Measurements from ENCODE around the gene PHOX2A.
"Not testable (repeated sequence)": the region's sequence is repeated elsewhere in the genome, so short reads cannot be mapped to it uniquely, and the experiment has no call there.

Gene PHOX2A

DNA sequence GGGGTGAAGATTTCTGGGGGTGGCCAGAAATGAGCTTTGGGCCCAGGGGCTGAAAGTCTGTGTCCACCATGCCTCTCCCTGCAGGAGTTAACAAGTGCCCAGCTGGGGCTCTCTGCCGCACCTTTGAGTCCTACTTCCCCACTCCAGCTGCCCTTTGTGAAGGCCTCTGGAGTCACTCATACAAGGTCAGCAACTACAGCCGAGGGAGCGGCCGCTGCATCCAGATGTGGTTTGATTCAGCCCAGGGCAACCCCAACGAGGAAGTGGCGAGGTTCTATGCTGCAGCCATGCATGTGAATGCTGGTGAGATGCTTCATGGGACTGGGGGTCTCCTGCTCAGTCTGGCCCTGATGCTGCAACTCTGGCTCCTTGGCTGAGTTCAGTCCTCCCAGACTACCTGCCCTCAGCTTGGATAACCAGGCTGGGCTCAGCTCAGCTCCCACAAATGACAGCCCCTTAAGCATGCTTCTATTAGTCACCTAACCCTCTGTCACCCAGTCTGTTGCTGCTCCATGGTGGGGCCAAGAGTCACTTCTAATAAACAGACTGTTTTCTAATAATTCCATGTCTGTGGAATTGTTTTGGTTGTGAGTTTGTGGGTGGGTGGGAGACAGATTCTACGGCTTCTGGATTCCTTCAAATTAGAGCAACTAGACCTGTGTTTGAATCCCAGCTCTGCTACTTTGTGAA, 22.4 kb downstream of the PHOX2A start:
- no peak for DNase-seq

DNA sequence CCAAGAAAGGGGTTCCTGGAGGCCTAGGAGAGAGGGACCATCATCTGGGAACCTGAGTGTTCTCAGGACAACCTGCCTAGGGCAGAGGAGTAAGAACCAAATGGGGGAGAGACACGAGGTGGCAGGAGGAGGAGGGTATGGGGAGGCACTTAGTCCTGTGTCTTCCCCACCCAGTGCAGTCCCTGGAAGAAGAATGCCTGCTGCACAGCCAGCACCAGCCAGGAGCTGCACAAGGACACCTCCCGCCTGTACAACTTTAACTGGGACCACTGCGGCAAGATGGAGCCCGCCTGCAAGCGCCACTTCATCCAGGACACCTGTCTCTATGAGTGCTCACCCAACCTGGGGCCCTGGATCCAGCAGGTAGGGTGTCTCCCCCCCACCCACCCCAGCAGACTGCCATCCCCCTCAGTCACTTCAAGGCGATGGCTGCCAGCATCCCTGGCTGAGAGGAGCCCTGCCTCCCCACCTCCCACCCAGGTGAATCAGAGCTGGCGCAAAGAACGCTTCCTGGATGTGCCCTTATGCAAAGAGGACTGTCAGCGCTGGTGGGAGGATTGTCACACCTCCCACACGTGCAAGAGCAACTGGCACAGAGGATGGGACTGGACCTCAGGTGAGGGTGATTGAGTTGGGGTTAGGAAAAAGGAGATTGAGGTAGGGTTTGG, 23.1 kb downstream of the PHOX2A start:
- no peak for DNase-seq

DNA sequence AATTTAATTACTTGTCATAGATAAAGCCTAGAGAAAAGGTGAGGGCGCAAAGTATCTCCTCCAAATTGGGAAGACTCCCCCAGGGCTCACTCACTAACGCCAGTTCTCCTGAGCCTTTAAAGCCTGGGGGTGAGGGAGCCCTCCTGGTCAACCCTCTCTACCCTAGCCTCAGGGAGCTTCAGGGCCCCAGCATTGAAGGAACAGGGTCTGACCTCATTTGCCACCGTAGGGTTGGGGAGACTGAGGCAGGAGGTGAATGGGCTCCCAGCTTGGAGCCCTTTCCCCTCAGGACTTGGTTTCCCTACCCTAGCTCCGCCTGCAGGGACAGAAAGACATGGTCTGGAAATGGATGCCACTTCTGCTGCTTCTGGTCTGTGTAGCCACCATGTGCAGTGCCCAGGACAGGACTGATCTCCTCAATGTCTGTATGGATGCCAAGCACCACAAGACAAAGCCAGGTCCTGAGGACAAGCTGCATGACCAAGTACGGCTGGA, 25.7 kb downstream of the PHOX2A start:
- DNase-seq = no peak

DNA sequence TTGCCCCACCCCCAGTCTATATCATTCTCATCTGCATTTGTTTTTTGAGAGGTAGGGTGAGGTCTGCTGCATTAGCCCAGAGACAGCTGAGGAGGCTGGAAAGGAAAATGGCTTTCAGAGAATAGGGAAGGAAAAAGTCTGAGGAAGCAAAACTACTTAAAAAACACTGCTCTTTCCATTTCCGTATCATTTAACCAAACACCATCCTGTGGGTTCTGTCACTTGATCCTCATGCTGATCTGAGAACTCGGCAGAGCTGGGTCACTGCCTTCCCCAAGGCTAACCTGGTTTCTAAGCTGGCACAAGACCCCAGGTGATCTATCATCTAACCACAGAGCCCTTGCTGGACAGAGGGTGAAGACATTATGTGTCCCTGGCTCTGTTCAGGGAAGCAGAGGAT, 26.1 kb downstream of the PHOX2A start:
- no peak for DNase-seq

DNA sequence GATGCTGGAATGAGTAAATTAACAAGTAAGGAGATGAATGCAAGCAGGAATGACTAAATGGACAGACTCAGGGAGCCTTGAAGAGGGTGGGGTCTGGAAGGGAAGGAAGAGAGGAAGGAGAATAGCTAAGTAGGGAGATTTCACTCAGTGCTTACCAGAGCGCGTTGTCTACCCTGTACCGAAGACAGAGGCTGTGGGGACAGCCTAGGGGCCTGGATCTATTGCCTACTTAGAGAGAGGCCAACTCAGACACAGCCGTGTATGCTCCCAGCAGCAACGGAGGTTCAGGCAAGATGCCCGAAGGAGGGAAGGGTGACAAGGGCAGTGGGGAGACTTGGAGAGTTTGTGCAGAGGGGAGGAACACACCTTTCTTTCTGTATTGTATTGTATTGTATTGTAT, 27.3 kb downstream of the PHOX2A start, which contains the start of gene FOLR2:
Gene FOLR2 (plus strand): TSS at position 157 of the 400 bp plus-strand sequence. CDS start 1,791 bp downstream, outside the sequence.
- no peak for DNase-seq

DNA sequence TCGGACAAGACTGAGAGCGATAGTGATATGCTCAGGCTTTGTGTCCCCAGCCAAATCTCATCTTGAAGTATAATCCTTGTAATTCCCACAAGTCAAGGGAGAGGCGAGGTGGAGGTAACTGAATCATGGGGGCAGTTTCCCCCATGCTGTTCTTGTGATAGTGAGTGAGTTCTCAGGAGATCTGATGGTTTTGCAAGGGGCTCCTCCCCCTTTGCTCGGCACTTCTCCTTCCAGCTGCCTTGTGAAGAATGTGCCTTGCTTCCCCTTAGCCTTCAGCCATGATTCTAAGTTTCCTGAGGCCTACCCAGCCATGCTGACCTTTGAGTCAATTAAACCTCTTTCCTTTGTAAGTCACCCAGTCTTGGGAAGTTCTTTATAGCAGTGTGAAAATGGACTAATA, 34.9 kb downstream of the PHOX2A start:
- no peak for DNase-seq

DNA sequence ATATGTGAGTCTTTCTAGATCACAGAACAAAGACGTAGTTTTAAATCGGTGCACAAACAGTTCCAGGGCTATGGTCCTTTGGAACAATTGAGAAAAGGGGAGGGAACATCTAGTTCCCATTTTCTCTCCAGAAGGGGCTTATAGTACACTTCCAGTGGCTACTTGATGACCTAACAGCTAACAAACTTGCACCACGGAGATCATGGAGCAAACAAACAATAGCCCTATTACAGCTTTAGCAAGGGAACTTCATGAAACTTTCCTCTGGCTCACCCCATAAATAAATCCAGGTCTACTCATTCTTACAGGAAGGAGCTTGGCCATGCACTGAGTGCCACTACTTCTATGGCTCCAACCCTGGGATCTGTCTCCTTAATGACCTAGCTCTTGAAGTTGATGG, 35.7 kb downstream of the PHOX2A start:
- no peak for DNase-seq

DNA sequence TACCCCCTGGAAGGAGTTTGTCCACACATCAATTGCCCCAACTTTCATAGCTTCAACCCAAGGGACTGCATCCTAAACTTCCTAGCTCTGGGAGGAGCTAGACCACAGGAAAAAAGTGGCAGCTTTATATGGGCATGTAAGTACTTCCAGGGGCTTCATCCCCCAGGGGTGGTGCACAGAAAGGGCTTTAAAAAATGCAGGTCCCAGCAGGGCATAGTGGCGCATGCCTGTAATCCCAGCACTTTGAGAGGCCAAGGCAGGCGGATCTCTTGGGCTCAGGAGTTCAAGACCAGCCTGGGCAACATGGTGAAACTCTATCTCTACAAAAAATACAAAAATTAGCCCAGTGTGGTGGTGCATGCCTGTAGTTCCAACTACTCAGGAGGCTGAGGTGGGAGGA, 37.2 kb downstream of the PHOX2A start:
- not testable (repeated sequence) for DNase-seq

DNA sequence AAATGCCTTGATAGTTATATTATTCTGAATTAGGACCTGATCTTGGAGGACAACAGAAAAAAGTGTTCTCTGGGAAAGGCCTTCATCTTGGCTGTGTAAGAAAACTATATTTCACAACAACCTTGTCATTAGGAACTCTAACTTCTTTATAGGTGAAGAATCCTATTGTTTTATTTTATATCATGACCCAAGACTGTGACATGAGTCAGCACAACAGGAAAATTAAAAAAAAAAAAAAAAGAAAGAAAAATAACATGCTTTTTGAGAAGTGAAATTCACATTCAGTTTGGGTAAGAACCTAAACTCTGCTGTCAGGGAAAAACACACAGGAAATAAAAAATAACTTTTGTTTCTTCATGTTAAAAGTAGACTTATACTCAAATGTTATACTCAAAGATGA, 39.1 kb downstream of the PHOX2A start:
- no peak for DNase-seq

DNA sequence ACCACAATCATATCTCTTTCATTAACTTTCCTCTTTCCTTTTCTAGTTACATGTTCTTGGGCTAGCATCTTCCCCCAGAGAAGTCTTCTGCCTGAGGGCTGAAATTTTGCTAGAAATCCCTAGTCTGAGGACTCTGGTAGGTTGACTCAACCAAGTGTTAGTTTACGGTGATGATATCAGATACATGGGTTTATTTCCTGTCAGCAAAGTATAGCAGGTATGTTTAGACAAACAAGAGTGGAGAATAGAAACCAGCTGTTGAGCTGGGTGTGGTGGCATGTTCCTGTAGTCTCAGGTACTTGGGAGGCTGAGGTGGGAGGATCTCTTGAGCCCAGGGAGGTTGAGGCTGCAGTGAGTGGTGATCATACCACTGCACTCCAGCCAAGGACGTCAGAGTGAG, 40.8 kb downstream of the PHOX2A start:
- DNase-seq = no peak

DNA sequence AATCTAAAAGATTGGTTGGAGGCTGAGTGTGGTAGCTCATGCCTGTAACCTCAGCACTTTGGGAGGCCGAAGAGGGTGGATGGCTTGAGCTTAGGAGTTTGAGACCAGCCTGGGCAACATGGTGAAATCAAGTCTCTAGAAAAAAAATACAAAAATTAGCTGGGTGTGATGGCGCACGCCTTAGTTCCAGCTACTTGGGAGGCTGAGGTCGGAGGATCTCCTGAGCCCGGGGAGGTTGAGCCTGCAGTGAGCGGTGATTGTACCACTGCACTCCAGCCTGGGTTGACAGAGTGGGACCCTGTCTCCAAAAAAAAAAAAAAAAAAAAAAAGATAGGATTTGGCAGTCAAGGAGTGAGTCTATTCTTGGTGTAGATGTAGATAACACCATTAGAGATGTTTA, 41.4 kb downstream of the PHOX2A start:
- no peak for DNase-seq

DNA sequence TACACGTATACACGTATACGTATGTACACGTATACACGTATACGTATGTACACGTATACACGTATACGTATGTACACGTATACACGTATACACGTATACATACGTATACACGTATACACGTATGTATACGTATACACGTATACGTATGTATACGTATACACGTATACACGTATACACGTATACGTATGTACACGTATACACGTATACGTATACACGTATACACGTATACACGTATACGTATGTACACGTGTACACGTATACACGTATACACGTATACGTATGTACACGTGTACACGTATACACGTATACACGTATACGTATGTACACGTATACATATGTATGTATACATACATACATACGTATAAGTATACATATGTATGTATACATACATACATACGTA, 42.5 kb downstream of the PHOX2A start:
- not testable (repeated sequence) for DNase-seq

DNA sequence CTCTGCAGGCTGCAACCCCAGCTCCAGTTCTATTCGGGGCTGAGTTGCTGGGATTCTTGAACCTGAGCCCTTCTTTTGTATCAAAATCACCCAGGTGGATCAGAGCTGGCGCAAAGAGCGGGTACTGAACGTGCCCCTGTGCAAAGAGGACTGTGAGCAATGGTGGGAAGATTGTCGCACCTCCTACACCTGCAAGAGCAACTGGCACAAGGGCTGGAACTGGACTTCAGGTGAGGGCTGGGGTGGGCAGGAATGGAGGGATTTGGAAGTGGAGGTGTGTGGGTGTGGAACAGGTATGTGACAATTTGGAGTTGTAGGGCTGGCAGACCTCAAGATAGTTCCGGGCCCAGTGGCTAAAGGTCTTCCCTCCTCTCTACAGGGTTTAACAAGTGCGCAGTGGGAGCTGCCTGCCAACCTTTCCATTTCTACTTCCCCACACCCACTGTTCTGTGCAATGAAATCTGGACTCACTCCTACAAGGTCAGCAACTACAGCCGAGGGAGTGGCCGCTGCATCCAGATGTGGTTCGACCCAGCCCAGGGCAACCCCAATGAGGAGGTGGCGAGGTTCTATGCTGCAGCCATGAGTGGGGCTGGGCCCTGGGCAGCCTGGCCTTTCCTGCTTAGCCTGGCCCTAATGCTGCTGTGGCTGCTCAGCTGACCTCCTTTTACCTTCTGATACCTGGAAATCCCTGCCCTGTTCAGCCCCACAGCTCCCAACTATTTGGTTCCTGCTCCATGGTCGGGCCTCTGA, 48.3 kb downstream of the PHOX2A start:
- DNase-seq = no peak

DNA sequence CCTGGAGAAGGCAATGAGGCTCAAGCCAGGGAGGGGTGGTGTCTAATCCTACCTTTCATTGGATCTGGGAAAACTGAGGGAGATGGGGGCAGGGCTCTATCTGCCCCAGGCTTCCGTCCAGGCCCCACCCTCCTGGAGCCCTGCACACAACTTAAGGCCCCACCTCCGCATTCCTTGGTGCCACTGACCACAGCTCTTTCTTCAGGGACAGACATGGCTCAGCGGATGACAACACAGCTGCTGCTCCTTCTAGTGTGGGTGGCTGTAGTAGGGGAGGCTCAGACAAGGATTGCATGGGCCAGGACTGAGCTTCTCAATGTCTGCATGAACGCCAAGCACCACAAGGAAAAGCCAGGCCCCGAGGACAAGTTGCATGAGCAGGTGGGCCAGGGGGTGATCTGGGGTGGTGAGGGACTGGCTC, 52.0 kb downstream of the PHOX2A start, which contains the start of gene FOLR1:
Gene FOLR1 (plus strand): TSS at position 180 of the 421 bp plus-strand sequence. CDS start 34 bp downstream, at position 214.
- no peak for DNase-seq

DNA sequence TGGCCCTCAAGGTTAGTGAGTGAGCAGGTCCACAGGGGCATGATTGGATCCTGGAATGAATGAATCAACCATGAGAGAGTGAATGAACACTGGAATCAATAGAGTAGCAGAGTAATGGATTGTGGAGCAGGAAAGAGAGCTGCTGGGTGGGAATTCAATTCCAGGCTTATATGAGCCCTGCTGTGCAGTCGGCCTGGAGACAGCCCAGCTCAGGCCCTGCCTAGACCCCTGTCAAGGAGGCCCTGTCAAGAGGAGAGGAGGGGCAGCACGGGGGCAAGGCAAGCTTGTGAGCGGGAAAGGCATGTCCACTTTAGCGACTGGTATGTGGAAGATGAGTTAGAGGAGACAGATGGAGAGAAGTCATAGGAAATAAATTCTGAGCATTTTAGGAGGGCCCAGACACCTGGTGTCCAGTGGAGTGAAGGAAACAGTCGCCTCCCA, 53.3 kb downstream of the PHOX2A start:
- no peak for DNase-seq

DNA sequence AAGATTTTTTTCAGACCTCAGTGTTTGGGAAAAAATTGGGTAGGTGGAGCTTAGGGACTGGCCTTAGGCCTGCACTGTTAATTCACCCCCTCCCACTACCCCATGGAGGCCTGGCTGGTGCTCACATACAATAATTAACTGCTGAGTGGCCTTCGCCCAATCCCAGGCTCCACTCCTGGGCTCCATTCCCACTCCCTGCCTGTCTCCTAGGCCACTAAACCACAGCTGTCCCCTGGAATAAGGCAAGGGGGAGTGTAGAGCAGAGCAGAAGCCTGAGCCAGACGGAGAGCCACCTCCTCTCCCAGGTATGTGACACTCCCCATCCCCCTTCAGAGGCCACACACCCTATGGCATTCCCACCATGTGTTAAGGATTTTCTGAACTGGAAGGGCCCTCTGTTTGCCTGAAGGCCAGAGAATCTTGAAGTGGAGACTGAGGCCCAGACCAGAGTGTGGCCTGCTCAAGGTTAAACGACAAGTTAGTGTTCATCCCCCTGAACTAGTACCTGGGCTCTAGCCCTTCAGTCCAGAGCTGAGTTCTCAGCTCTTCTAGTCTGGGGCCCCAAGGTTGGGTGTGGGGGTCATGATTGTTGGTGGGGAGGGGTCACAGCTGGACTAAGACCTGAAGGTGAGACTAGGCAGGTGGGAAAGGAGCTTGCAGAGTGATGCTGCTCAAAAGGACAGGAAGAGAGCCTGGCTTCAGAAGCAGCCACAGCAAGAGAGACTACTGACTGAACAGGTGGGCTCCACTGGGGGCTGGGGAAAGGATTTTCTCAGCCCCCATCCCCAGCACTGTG, 54.3 kb downstream of the PHOX2A start:
- DNase-seq = no peak

Data from T-helper 1 cell (primary cell).